Thyroid gland (tissue), 4 donors: ENCODE results near the gene MED19.

Experiments
- CTCF ChIP-seq, 6 experiments: fragments of 200-600 bp in 3 of 6; fragments of 450-650 bp in 3 of 6; sonication (generic) in 3 of 6; IDR thresholded peaks; one replicate each; pipeline ENCODE4 v1.5.1; 2016 to 2019; ENCODE audit warnings: antibody characterized with exemption in 6 of 6, mild to moderate bottlenecking in 2 of 6, inconsistent platforms in 1 of 6, moderate library complexity in 1 of 6
- POLR2A ChIP-seq, 2 donors: fragments of 450-650 bp; IDR thresholded peaks; one replicate each; pipeline ENCODE4 v1.6.1; 2017; ENCODE audit warnings: antibody characterized with exemption in 2 of 2, mild to moderate bottlenecking in 2 of 2, moderate library complexity in 1 of 2

GRCh38 chr11:57712256-57713150 lies 488 bp upstream of the MED19 start, which contains the start of gene TMX2:
- TF ChIP-seq CTCF (IDR thresholded peaks at IDR 0.05) (no peak), POLR2A (IDR thresholded peaks at IDR 0.05) (no peak)
